ENCODE results near the gene CUBN. TPM values are rescaled to one million over a fixed set of nuclear protein-coding genes. Genes with fewer than 3 reads are reported as not detected.
A peak's percentile ranks its signal among the peaks of the same experiment; 100 is the strongest.

The CUBN gene
- total RNA-seq, 1 experiment from 2014 or later = 1.3 TPM

- no peak for ATAC-seq
- in situ Hi-C loops (cut with HindIII; ENCODE audit: low pct_unique_long_range_greater_than_20kb, low sequenced_read_pairs) = no loop called here
These were observed 94.2 kb downstream of the CUBN start for GRCh38 chr10:17035446-17035845.

GRCh38 chr10:17033529-17034260 is 95.9 kb downstream of the CUBN start:
- in situ Hi-C loops (cut with HindIII; ENCODE audit: low pct_unique_long_range_greater_than_20kb, low sequenced_read_pairs) = no loop called here
- peak overlapping the region; percentile 99 for H3K27ac ChIP-seq (ENCODE audit: low read length)
- no peak for ATAC-seq
- no peaks in the 10 kb centered on the region for H3K27me3 ChIP-seq (ENCODE audit: control insufficient read depth, insufficient read depth, low read length)
- BruUV-seq (replicated peaks) = no TSS peak
- CTCF ChIA-PET = no interaction called here
- POLR2A ChIA-PET = no interaction called here
- DNase-seq (ENCODE audit: low read depth, low spot score) = no peak
- peaks cover 10% of the 10 kb centered on the region for H3K4me1 ChIP-seq (ENCODE audit: control insufficient read depth, insufficient read depth, low read length)
- H3K9me3 ChIP-seq (ENCODE audit: control insufficient read depth, insufficient read depth, low read depth, low read length) = peaks cover 13% of the 10 kb centered on the region; the same call in 1 of the 2 replicates
- H3K4me3 ChIP-seq (ENCODE audit: low read depth in 2 of 2, low read length in 2 of 2) = no peak overlapping the region
- intact Hi-C loops (cut with micrococcal nuclease; ENCODE audit: unreplicated experiment) = no loop called here
- TF ChIP-seq REST (IDR thresholded peaks at IDR 0.05; ENCODE audit: insufficient read depth in 1 of 2, low read depth in 2 of 2, low read length in 1 of 2) (no peak), POLR2AphosphoS5 (IDR thresholded peaks at IDR 0.05; ENCODE audit: low read depth, low read length) (no peak), SIN3A (IDR thresholded peaks at IDR 0.05; ENCODE audit: borderline replicate concordance, insufficient read depth, low read depth, low read length) (no peak), TCF7L2 (IDR thresholded peaks at IDR 0.05; ENCODE audit: low read depth, low read length) (no peak), CTCF (IDR thresholded peaks at IDR 0.05) (no peak)
- H3K36me3 ChIP-seq (ENCODE audit: control insufficient read depth, insufficient read depth, low read length) = no peaks in the 10 kb centered on the region

More at GRCh38 chr10:17035446-17035845, 94.2 kb downstream of the CUBN start:
- H3K27me3 ChIP-seq (ENCODE audit: control insufficient read depth, insufficient read depth, low read length) = no peaks in the 10 kb centered on the region
- TF ChIP-seq POLR2AphosphoS5 (IDR thresholded peaks at IDR 0.05; ENCODE audit: low read depth, low read length) (no peak), REST (IDR thresholded peaks at IDR 0.05; ENCODE audit: insufficient read depth in 1 of 2, low read depth in 2 of 2, low read length in 1 of 2) (no peak), TCF7L2 (IDR thresholded peaks at IDR 0.05; ENCODE audit: low read depth, low read length) (no peak), SIN3A (IDR thresholded peaks at IDR 0.05; ENCODE audit: borderline replicate concordance, insufficient read depth, low read depth, low read length) (no peak), CTCF (IDR thresholded peaks at IDR 0.05) (no peak)
- BruUV-seq (replicated peaks) = no TSS peak
- no peaks in the 10 kb centered on the region for H3K4me1 ChIP-seq (ENCODE audit: control insufficient read depth, insufficient read depth, low read length)
- H3K4me3 ChIP-seq (ENCODE audit: low read depth in 2 of 2, low read length in 2 of 2) = no peak overlapping the region
- CTCF ChIA-PET = no interaction called here
- H3K36me3 ChIP-seq (ENCODE audit: control insufficient read depth, insufficient read depth, low read length) = no peaks in the 10 kb centered on the region
- H3K9me3 ChIP-seq (ENCODE audit: control insufficient read depth, insufficient read depth, low read depth, low read length) = peaks cover 13% of the 10 kb centered on the region; the same call in 1 of the 2 replicates
- intact Hi-C loops (cut with micrococcal nuclease; ENCODE audit: unreplicated experiment) = no loop called here
- POLR2A ChIA-PET = no interaction called here
- H3K27ac ChIP-seq (ENCODE audit: low read length) = peak overlapping the region; percentile 99
- DNase-seq (ENCODE audit: low read depth, low spot score) = no peak

Measured in Panc1 (cell line).